PFSK-1 (cell line): Measurements from ENCODE around the gene GNB1.

Experiments used
- POLR2AphosphoS5 ChIP-seq: IDR thresholded peaks from 2 replicates; pipeline ENCODE4 v1.6.1; 2012; ENCODE audit warnings: low read depth, mild to moderate bottlenecking, control low read depth, low read length, moderate library complexity
- REST ChIP-seq, 2 experiments: IDR thresholded peaks; 2 replicates each; pipeline versions ENCODE4 v1.6.1 to v1.8.0; 2011 to 2012; ENCODE audit warnings: low read depth in 2 of 2, low read length in 2 of 2, control low read depth in 1 of 2, inconsistent platforms in 1 of 2, mild to moderate bottlenecking in 1 of 2, moderate library complexity in 1 of 2; ENCODE audit not compliant: insufficient read depth in 1 of 2
- SIN3A ChIP-seq: IDR thresholded peaks from 2 replicates; pipeline ENCODE4 v1.6.1; 2012; ENCODE audit warnings: mild to moderate bottlenecking, low read length, moderate library complexity, borderline replicate concordance; ENCODE audit not compliant: insufficient read depth
- TAF1 ChIP-seq: IDR thresholded peaks from 2 replicates; pipeline ENCODE4 v1.6.1; 2012; ENCODE audit warnings: low read length, control low read depth, borderline replicate concordance; ENCODE audit not compliant: insufficient read depth

GRCh38 chr1:1938276-1938573 lies 47.3 kb upstream of the GNB1 start:
- TF ChIP-seq POLR2AphosphoS5 (no peak), TAF1 (no peak), SIN3A (no peak), REST (IDR thresholded peaks at IDR 0.05; ENCODE audit: insufficient read depth in 1 of 2, low read depth in 2 of 2, low read length in 2 of 2) (no peak)
